Measurements from ENCODE around the gene PPM1H.

The PPM1H gene

DNA sequence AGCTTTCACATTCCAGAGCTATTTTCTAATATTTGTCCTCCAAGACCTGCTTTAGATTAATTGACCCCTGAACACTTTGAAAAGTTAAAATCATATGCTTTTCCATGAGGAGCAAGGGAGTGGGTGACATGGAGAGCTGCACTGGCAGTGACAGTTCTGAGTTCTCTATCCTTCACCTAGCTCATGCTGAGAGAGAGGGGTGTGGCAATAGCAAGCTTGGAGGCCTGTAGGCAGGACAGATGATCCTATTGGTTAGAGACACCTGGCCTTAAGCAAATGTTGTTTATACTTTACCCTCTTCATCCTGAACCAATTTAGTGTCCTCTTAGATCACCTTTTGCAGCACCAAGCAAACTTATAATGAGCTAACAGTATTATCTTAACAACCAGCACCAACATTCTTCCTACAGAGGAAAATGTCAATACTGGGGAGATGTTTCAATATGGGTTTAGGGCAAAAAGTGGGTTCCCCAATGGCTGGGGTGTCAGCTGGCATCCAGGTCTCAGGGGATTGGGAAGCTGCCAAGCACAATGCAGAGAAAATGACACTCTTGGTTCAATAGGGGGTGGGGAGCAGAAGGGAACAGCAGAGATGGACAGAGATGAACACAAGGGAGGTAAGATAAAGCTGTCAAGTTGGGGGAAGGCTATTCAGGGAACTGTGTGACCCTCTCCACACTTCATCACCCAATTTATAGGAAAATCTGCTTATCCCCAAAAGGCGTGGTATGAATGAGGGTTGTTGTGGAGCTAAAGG, 37.0 kb upstream of the PPM1H start:
- Histone ChIP-seq H3K9ac (ENCODE audit: low read depth, low read length) (no peak overlapping the region), H2AFZ (ENCODE audit: low read depth, low read length) (no peak overlapping the region), H3K27ac (ENCODE audit: low read length) (no peak overlapping the region), H3K4me2 (ENCODE audit: insufficient read depth, low read length) (no peak overlapping the region), H4K20me1 (ENCODE audit: insufficient read depth, low read length) (no peaks in the 10 kb centered on the region), H3K4me1 (ENCODE audit: insufficient read depth, low read length) (no peaks in the 10 kb centered on the region), H3K79me2 (ENCODE audit: insufficient read depth, low read length) (no peaks in the 10 kb centered on the region), H3K27me3 (ENCODE audit: insufficient read depth, low read length, poor library complexity) (peaks cover 6% of the 10 kb centered on the region), H3K9me3 (ENCODE audit: insufficient read depth, low read length, severe bottlenecking) (no peaks in the 10 kb centered on the region), H3K4me3 (ENCODE audit: low read depth in 1 of 2, low read length in 2 of 2) (no peak overlapping the region), H3K36me3 (ENCODE audit: insufficient read depth, low read length) (no peaks in the 10 kb centered on the region)
- ATAC-seq (ENCODE audit: insufficient read depth, low read depth) (no peak), DNase-seq (no peak)
- TF ChIP-seq, protein P1, sequence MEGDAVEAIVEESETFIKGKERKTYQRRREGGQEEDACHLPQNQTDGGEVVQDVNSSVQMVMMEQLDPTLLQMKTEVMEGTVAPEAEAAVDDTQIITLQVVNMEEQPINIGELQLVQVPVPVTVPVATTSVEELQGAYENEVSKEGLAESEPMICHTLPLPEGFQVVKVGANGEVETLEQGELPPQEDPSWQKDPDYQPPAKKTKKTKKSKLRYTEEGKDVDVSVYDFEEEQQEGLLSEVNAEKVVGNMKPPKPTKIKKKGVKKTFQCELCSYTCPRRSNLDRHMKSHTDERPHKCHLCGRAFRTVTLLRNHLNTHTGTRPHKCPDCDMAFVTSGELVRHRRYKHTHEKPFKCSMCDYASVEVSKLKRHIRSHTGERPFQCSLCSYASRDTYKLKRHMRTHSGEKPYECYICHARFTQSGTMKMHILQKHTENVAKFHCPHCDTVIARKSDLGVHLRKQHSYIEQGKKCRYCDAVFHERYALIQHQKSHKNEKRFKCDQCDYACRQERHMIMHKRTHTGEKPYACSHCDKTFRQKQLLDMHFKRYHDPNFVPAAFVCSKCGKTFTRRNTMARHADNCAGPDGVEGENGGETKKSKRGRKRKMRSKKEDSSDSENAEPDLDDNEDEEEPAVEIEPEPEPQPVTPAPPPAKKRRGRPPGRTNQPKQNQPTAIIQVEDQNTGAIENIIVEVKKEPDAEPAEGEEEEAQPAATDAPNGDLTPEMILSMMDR (IDR thresholded peaks at IDR 0.05; ENCODE audit: borderline replicate concordance, extremely low read depth, low read length, poor library complexity, severe bottlenecking): no peak
- TF ChIP-seq EZH2 (IDR thresholded peaks at IDR 0.05; ENCODE audit: borderline replicate concordance, low read depth, low read length, severe bottlenecking): no peak

GRCh38 chr12:62969695-62970094, 34.7 kb upstream of the PPM1H start:
- Histone ChIP-seq H3K4me2 (ENCODE audit: insufficient read depth, low read length) (no peak overlapping the region), H3K27me3 (ENCODE audit: insufficient read depth, low read length, poor library complexity) (peaks cover 6% of the 10 kb centered on the region), H3K9ac (ENCODE audit: low read depth, low read length) (no peak overlapping the region), H3K9me3 (ENCODE audit: insufficient read depth, low read length, severe bottlenecking) (no peaks in the 10 kb centered on the region), H3K4me3 (ENCODE audit: low read depth in 1 of 2, low read length in 2 of 2) (no peak overlapping the region), H2AFZ (ENCODE audit: low read depth, low read length) (no peak overlapping the region), H3K27ac (ENCODE audit: low read length) (no peak overlapping the region), H3K36me3 (ENCODE audit: insufficient read depth, low read length) (no peaks in the 10 kb centered on the region), H4K20me1 (ENCODE audit: insufficient read depth, low read length) (no peaks in the 10 kb centered on the region), H3K4me1 (ENCODE audit: insufficient read depth, low read length) (no peaks in the 10 kb centered on the region), H3K79me2 (ENCODE audit: insufficient read depth, low read length) (no peaks in the 10 kb centered on the region)
- no peak for DNase-seq
- ATAC-seq (ENCODE audit: insufficient read depth, low read depth): no peak
- TF ChIP-seq EZH2 (IDR thresholded peaks at IDR 0.05; ENCODE audit: borderline replicate concordance, low read depth, low read length, severe bottlenecking): no peak
- TF ChIP-seq, protein P1 (IDR thresholded peaks at IDR 0.05; ENCODE audit: borderline replicate concordance, extremely low read depth, low read length, poor library complexity, severe bottlenecking): no peak

- Histone ChIP-seq H3K79me2 (ENCODE audit: insufficient read depth, low read length) (no peaks in the 10 kb centered on the region), H3K4me1 (ENCODE audit: insufficient read depth, low read length) (no peaks in the 10 kb centered on the region), H3K9ac (ENCODE audit: low read depth, low read length) (no peak overlapping the region), H3K27me3 (ENCODE audit: insufficient read depth, low read length, poor library complexity) (no peaks in the 10 kb centered on the region), H4K20me1 (ENCODE audit: insufficient read depth, low read length) (no peaks in the 10 kb centered on the region), H3K4me2 (ENCODE audit: insufficient read depth, low read length) (no peak overlapping the region), H3K36me3 (ENCODE audit: insufficient read depth, low read length) (no peaks in the 10 kb centered on the region), H3K9me3 (ENCODE audit: insufficient read depth, low read length, severe bottlenecking) (no peaks in the 10 kb centered on the region), H3K4me3 (ENCODE audit: low read depth in 1 of 2, low read length in 2 of 2) (no peak overlapping the region), H2AFZ (ENCODE audit: low read depth, low read length) (no peak overlapping the region), H3K27ac (ENCODE audit: low read length) (no peak overlapping the region)
- ATAC-seq (ENCODE audit: insufficient read depth, low read depth) (no peak), DNase-seq (no peak)
- TF ChIP-seq, protein P1 (IDR thresholded peaks at IDR 0.05; ENCODE audit: borderline replicate concordance, extremely low read depth, low read length, poor library complexity, severe bottlenecking): no peak
- TF ChIP-seq EZH2 (IDR thresholded peaks at IDR 0.05; ENCODE audit: borderline replicate concordance, low read depth, low read length, severe bottlenecking): no peak
Observed at GRCh38 chr12:62967701-62968100, 32.8 kb upstream of the PPM1H start.
